Measurements from ENCODE around the gene PIGV.
"Not testable (repeated sequence)": the region's sequence is repeated elsewhere in the genome, so short reads cannot be mapped to it uniquely, and the experiment has no call there.

Gene PIGV

DNA sequence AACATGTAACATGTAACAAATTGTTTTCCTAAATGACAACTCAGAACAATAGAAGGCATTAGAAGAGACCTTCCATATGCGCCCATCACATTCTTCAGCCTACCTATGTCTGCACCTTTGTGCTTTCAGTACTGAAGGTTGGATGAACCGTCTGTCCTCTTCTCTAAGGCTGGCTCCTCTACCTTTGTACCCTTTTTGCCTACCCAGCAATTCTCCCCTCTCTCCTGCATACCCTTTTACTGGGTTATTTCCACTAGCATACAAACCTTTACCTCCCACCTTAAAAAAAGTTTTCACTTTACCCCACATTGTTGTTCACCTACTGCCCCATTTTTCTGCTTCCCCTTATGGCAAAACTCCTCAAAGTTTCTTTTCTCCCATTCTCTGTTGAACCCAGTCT is 5.2 kb downstream of the PIGV start:
- no peak for DNase-seq (ENCODE audit: low read depth in 2 of 2)

DNA sequence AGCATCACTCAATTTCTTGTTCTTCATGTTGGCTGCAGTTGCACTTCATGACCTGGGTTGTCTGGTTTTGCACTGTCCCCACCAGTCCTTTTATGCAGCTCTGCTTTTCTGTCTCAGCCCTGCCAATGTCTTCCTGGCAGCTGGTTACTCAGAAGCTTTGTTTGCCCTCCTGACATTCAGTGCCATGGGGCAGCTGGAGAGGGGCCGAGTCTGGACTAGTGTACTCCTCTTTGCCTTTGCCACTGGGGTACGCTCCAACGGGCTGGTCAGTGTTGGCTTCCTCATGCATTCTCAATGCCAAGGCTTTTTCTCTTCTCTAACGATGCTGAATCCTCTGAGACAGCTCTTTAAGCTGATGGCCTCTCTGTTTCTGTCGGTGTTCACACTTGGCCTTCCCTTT is 6.6 kb downstream of the PIGV start:
- DNase-seq (ENCODE audit: low read depth in 2 of 2), result no peak

DNA sequence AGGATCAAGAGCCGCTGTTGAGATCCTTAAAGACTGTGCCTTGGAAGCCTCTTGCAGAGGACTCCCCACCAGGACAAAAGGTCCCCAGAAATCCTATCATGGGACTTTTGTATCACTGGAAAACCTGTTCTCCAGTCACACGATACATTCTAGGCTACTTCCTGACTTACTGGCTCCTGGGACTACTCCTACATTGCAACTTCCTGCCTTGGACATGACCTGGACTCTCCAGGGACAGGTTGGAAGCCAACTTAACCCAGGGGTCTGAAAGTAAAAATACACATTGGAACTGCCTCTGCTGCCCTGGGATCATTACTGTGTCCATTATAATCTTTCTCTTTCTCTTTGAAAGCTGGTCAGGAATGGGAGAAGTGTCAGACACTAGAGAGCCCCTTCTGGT is 9.9 kb downstream of the PIGV start:
- no peak for DNase-seq (ENCODE audit: low read depth in 2 of 2)

DNA sequence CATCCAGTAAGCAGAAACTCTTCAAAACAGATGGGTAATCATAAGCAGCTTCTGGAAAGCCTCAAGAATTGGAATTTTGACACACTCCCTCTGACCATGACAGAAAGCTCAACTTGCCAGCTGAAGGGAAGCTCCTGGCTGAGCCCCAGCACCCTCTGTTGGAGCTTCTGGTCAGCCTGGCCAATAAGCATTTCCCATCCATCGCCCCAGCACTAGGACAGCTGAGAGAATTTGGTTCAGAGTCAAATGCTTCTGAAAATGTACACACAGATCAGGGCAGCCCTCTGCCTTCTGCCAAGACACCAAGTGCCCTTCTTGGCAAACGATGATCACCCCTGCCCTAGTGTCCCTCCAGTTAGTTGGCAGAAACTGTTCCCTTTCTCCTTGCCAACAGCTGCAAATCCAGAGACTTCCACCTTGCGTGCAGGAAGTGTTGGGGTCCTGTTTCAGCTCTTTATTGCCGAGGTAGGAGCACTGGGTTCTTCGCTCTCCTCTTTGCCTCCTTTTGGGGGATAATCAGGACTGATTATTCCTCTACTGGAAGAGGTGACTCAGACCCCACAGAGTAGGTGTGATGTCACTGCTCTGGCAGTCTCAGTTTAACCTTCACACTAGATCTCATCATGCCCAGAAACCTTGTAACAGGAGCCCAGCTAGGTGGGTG is 11.9 kb downstream of the PIGV start:
- peak in 1 of 2 experiments; percentile 44 for DNase-seq (ENCODE audit: low read depth in 2 of 2)

- DNase-seq (ENCODE audit: low read depth in 2 of 2), result not testable (repeated sequence)
These were observed 16.2 kb downstream of the PIGV start for GRCh38 chr1:26803932-26804331.

- DNase-seq (ENCODE audit: low read depth in 2 of 2), result not testable (repeated sequence)
These were observed 22.4 kb downstream of the PIGV start for GRCh38 chr1:26810105-26810504.

- no peak for DNase-seq (ENCODE audit: low read depth in 2 of 2)
These were observed 23.3 kb downstream of the PIGV start for GRCh38 chr1:26811057-26811456.

- no peak for DNase-seq (ENCODE audit: low read depth in 2 of 2)
These were observed 24.0 kb downstream of the PIGV start for GRCh38 chr1:26811708-26812107.

DNA sequence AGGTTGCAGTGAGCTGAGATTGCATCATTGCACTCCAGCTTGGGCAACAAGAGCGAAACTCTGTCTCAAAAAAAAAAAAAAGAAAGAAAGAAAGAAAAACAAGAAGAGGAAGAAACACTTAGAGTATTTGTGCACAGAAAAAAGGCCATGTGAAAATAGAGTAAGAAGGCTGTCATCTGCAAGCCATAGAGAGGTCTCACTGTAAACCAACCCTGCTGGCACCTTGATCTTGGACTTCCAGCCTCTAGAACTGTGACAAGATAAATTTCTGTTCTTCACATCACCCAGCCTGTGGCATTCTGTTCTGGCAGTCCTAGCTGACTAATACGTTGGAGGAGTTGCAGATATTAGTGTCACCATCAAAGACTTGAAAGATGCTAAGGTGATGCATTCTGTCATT is 26.6 kb downstream of the PIGV start:
- no peak for DNase-seq (ENCODE audit: low read depth in 2 of 2)

- no peak for DNase-seq (ENCODE audit: low read depth in 2 of 2)
These were observed 27.1 kb downstream of the PIGV start for GRCh38 chr1:26814893-26815292.

GRCh38 chr1:26820784-26821269 is 33.1 kb downstream of the PIGV start:
- DNase-seq (ENCODE audit: low read depth in 2 of 2), result no peak

- DNase-seq (ENCODE audit: low read depth in 2 of 2), result no peak
These were observed 35.1 kb downstream of the PIGV start for GRCh38 chr1:26822737-26823395.

GRCh38 chr1:26824731-26825130 is 37.0 kb downstream of the PIGV start:
- DNase-seq (ENCODE audit: low read depth in 2 of 2), result no peak

DNA sequence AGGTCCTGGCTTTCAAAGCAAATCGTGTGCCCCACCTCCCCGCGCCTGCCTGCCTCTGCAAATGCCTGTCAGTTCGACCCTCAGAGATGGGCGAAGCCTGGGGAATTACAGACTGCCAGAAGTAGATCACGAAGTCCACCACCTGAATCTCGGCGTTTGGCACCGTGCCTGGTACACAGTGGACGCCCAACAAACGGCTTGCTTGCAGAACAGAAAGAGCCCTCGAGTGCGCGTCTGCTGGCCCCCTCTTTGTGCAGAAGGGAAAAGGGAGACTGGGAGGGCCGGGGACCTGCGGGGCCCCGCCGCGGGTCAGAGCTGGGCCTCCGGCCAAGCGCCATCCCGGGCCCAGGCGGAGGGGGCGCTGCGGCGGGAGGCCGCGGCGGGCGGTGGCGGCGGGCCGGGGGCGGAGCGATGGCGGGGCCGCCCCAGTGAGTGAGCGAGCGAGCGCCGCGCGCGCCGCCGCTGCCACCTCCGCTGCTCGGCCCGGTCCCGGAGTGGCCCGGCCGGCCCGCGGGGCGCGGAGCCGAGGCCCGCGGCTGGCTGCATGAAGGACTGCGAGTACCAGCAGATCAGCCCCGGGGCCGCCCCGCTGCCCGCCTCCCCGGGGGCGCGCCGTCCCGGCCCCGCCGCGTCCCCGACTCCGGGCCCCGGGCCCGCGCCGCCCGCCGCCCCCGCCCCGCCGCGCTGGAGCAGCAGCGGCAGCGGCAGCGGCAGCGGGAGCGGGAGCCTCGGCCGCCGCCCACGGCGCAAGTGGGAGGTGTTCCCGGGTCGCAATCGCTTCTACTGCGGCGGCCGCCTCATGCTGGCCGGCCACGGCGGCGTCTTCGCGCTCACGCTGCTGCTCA is 38.7 kb downstream of the PIGV start, which contains the start of gene ZDHHC18:
Gene ZDHHC18, plus strand, starts transcription at position 428 of the 845 bp plus-strand sequence. Its CDS starts 117 bp downstream, at position 545.
- DNase-seq (ENCODE audit: low read depth in 2 of 2), result no peak

DNA sequence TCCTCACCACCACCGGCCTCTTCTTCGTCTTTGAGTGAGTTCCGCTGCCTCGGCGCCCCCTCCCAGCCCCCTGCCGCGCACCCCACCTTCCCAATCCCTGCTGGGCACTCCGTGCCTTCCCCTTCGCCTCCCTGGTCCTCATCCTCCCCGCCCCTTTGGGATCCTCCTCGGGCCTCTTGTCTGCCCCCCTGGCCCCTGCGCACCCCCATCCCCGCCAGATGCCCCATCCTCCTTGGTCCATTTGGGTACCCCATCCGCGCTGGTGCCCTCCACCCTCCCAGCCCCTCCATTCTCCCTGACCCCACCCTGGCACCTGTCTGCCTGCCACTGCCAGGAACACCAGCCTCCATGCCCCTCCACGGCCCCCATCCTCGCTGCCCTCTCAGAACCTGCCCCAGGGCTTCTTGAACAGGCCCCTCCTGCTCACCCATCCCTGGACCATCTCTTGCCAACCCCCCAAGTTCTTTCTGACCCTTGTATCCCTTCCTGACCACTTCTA is 39.4 kb downstream of the PIGV start:
- DNase-seq (ENCODE audit: low read depth in 2 of 2), result no peak

GRCh38 chr1:26827663-26828062 is 39.9 kb downstream of the PIGV start:
- no peak for DNase-seq (ENCODE audit: low read depth in 2 of 2)

DNA sequence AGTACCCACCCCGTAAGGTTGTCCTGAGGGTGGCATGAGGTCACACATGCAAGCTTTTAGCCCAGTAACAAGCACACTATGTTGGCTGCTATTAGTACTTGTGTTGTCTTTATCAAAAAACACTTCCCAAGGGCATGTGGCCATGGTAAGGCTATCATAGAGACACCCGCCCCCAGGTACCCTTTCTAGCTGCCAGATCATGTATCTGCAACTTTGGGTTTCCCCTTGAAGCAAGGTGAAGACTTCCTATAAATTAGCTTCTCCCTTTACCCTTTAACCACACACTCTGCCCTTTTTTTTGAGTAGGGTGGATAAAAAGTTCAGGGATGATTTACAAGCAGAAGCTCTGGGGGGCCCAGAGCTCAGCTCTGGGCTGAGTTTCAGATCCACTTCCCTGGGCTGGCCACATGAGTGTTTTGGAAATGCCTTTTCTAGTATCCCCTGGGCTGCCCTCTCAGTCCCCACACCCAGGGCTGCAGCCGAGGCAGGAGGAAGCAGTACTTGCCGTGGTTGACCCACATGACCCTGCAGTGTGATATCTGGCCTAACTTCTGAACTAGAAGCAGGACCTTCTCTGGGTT is 40.8 kb downstream of the PIGV start:
- DNase-seq (ENCODE audit: low read depth in 2 of 2), result no peak

DNA sequence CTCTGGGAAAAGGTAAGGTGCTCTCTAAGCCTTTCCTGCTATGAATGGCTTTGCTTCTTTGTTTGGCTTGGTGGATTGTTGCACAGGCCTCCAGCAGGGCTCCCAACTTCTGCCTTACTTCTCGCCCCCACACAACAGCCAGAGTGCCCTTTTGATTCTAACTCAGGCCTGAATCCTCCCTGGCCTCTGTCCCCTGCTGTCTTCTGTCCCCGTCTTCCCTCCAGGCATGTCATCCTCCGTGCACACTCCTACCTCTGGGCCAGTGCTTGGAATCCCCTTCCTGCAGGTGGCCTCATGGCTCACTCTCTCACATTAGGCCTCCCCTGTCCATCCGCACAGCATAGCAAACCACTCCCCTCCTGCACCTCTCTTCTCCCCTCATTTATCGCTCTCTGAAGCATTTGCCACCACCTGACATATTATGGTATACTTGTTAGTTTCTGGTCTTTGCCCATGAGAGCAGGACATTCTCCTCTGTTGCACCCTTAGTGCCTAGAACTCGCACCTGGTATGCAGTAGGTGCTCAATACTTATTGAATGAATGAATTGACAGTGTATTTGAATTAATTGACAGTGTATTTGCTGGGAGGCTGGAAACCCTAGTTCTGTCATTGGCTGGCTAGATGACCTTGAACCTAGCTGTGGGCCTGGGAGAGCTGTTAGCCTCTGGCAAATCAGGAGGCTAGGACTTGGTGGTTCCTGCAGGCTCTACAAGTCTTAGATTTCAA is 41.6 kb downstream of the PIGV start:
- DNase-seq (ENCODE audit: low read depth in 2 of 2), result no peak

- no peak for DNase-seq (ENCODE audit: low read depth in 2 of 2)
These were observed 43.3 kb downstream of the PIGV start for GRCh38 chr1:26831059-26831458.

GRCh38 chr1:26831546-26832248 is 43.9 kb downstream of the PIGV start:
- DNase-seq (ENCODE audit: low read depth in 2 of 2), result no peak
